Central memory CD8-positive, alpha-beta T cell (primary cell): ENCODE results near the gene LTA.
"Not testable (repeated sequence)": the region's sequence is repeated elsewhere in the genome, so short reads cannot be mapped to it uniquely, and the experiment has no call there.

Experiments used
- ATAC-seq: fragments of 150-1000 bp; cut with Tn5 transposase; replicated peaks from 2 replicates; pipeline ENCODE4 v1.10.0; 2022; ENCODE audit warnings: mild to moderate bottlenecking, moderate FRiP score, moderate number of reproducible peaks; ENCODE audit not compliant: poor library complexity, severe bottlenecking; ENCODE audit errors: extremely low read depth
- DNase-seq, 2 donors: peaks; one replicate each; pipeline ENCODE4 v3.0.0; 2021; ENCODE audit warnings: low spot score in 2 of 2
- H3K27ac Mint-ChIP-seq: one replicate; pipeline ENCODE4 v1.8.0; 2022; ENCODE audit warnings: low read depth, mild to moderate bottlenecking, moderate library complexity, mixed read lengths
- H3K27me3 Mint-ChIP-seq: one replicate; pipeline ENCODE4 v1.8.0; 2022; ENCODE audit warnings: mixed read lengths
- H3K36me3 Mint-ChIP-seq: one replicate; pipeline ENCODE4 v1.8.0; 2022; ENCODE audit warnings: mild to moderate bottlenecking, moderate library complexity, mixed read lengths; ENCODE audit not compliant: insufficient read depth
- H3K4me1 Mint-ChIP-seq: one replicate; pipeline ENCODE4 v1.8.0; 2022; ENCODE audit warnings: mixed read lengths
- H3K4me3 Mint-ChIP-seq: one replicate; pipeline ENCODE4 v1.8.0; 2022; ENCODE audit warnings: mild to moderate bottlenecking, moderate library complexity, mixed read lengths
- H3K9me3 Mint-ChIP-seq: one replicate; pipeline ENCODE4 v1.8.0; 2022; ENCODE audit warnings: mixed read lengths

The LTA gene

GRCh38 chr6:31546958-31547726 is 24.9 kb upstream of the LTA start, which contains the start of gene NFKBIL1:
TSS of gene NFKBIL1 (plus strand) at chr6:31547608. CDS start at chr6:31547695, 87 bp downstream.
- no peaks in the 10 kb centered on the region for H3K9me3 Mint-ChIP-seq
- H3K4me1 Mint-ChIP-seq: peaks cover 29% of the 10 kb centered on the region
- peak; percentile 74 to 80 for DNase-seq
- H3K27ac Mint-ChIP-seq: peak within 1 kb of the TSS; percentile 90
- peak; percentile 91 for ATAC-seq
- H3K36me3 Mint-ChIP-seq: peaks cover 7% of the 10 kb centered on the region
- peak within 1 kb of the TSS; percentile 85 for H3K4me3 Mint-ChIP-seq
- H3K27me3 Mint-ChIP-seq: no peaks in the 10 kb centered on the region

GRCh38 chr6:31547727-31548543 is 24.2 kb upstream of the LTA start:
- ATAC-seq: no peak
- H3K36me3 Mint-ChIP-seq: peaks cover 8% of the 10 kb centered on the region
- H3K27me3 Mint-ChIP-seq: no peaks in the 10 kb centered on the region
- H3K4me3 Mint-ChIP-seq: peak overlapping the region; percentile 85
- H3K27ac Mint-ChIP-seq: peak overlapping the region; percentile 90
- no peak for DNase-seq
- H3K9me3 Mint-ChIP-seq: no peaks in the 10 kb centered on the region
- peaks cover 26% of the 10 kb centered on the region for H3K4me1 Mint-ChIP-seq

GRCh38 chr6:31548544-31548873 is 23.6 kb upstream of the LTA start:
- H3K27ac Mint-ChIP-seq: peak overlapping the region; percentile 90
- peaks cover 8% of the 10 kb centered on the region for H3K36me3 Mint-ChIP-seq
- H3K4me3 Mint-ChIP-seq: peak overlapping the region; percentile 85
- no peaks in the 10 kb centered on the region for H3K27me3 Mint-ChIP-seq
- ATAC-seq: no peak
- H3K9me3 Mint-ChIP-seq: no peaks in the 10 kb centered on the region
- DNase-seq: no peak
- peaks cover 26% of the 10 kb centered on the region for H3K4me1 Mint-ChIP-seq

- not testable (repeated sequence) for H3K27ac Mint-ChIP-seq, H3K9me3 Mint-ChIP-seq, H3K4me3 Mint-ChIP-seq, ATAC-seq, H3K27me3 Mint-ChIP-seq, H3K36me3 Mint-ChIP-seq
- peak; percentile 45 to 47 for DNase-seq
- peaks cover 29% of the 10 kb centered on the region for H3K4me1 Mint-ChIP-seq
Observed at GRCh38 chr6:31551371-31551770, 20.7 kb upstream of the LTA start.

- H3K27ac Mint-ChIP-seq: no peak overlapping the region
- no peaks in the 10 kb centered on the region for H3K27me3 Mint-ChIP-seq
- DNase-seq (no peak), ATAC-seq (no peak)
- H3K4me1 Mint-ChIP-seq: peaks cover 51% of the 10 kb centered on the region
- no peaks in the 10 kb centered on the region for H3K9me3 Mint-ChIP-seq
- H3K4me3 Mint-ChIP-seq: no peak overlapping the region
- peaks cover 16% of the 10 kb centered on the region for H3K36me3 Mint-ChIP-seq
Observed at GRCh38 chr6:31556307-31556706, 15.8 kb upstream of the LTA start.

- DNase-seq (no peak), ATAC-seq (no peak)
- Mint-ChIP-seq H3K4me3 (peak overlapping the region; percentile 84), H3K9me3 (no peaks in the 10 kb centered on the region), H3K4me1 (peaks cover 57% of the 10 kb centered on the region), H3K27me3 (no peaks in the 10 kb centered on the region), H3K27ac (peak overlapping the region; percentile 96), H3K36me3 (peaks cover 12% of the 10 kb centered on the region)
Observed at GRCh38 chr6:31557443-31558317, 14.4 kb upstream of the LTA start.

GRCh38 chr6:31558318-31558625 is 13.8 kb upstream of the LTA start:
- H3K36me3 Mint-ChIP-seq: peaks cover 12% of the 10 kb centered on the region
- peak overlapping the region; percentile 84 for H3K4me3 Mint-ChIP-seq
- peaks cover 57% of the 10 kb centered on the region for H3K4me1 Mint-ChIP-seq
- no peaks in the 10 kb centered on the region for H3K9me3 Mint-ChIP-seq
- no peaks in the 10 kb centered on the region for H3K27me3 Mint-ChIP-seq
- ATAC-seq: no peak
- H3K27ac Mint-ChIP-seq: peak overlapping the region; percentile 96
- DNase-seq: no peak

GRCh38 chr6:31558631-31559500 is 13.2 kb upstream of the LTA start:
- H3K27me3 Mint-ChIP-seq: no peaks in the 10 kb centered on the region
- H3K36me3 Mint-ChIP-seq: peaks cover 13% of the 10 kb centered on the region

GRCh38 chr6:31559606-31559957 is 12.5 kb upstream of the LTA start:
- Mint-ChIP-seq H3K4me1 (peaks cover 65% of the 10 kb centered on the region), H3K4me3 (peak overlapping the region; percentile 84), H3K27ac (peak overlapping the region; percentile 96), H3K9me3 (no peaks in the 10 kb centered on the region), H3K36me3 (peaks cover 15% of the 10 kb centered on the region), H3K27me3 (no peaks in the 10 kb centered on the region)
- ATAC-seq (peak; percentile 35), DNase-seq (no peak)

More at GRCh38 chr6:31558631-31559500, 13.2 kb upstream of the LTA start:
- peaks cover 61% of the 10 kb centered on the region for H3K4me1 Mint-ChIP-seq
- H3K27ac Mint-ChIP-seq: peak overlapping the region; percentile 96
- no peaks in the 10 kb centered on the region for H3K9me3 Mint-ChIP-seq
- H3K4me3 Mint-ChIP-seq: peak overlapping the region; percentile 84
- DNase-seq (peak in 1 of 2 donors; percentile 61), ATAC-seq (peak; percentile 85)

- no peaks in the 10 kb centered on the region for H3K27me3 Mint-ChIP-seq
- peak; percentile 65 for ATAC-seq
- H3K36me3 Mint-ChIP-seq: peaks cover 16% of the 10 kb centered on the region
- no peaks in the 10 kb centered on the region for H3K9me3 Mint-ChIP-seq
- H3K4me1 Mint-ChIP-seq: peaks cover 70% of the 10 kb centered on the region
- DNase-seq: peak in 1 of 2 donors; percentile 33
- peak overlapping the region; percentile 96 for H3K27ac Mint-ChIP-seq
- H3K4me3 Mint-ChIP-seq: peak overlapping the region; percentile 84
Observed at GRCh38 chr6:31559958-31560696, 12.0 kb upstream of the LTA start.

- Mint-ChIP-seq H3K9me3 (no peaks in the 10 kb centered on the region), H3K27ac (peak overlapping the region; percentile 96), H3K36me3 (peaks cover 21% of the 10 kb centered on the region), H3K4me3 (peak overlapping the region; percentile 84), H3K4me1 (peaks cover 74% of the 10 kb centered on the region), H3K27me3 (no peaks in the 10 kb centered on the region)
- ATAC-seq: no peak
- no peak for DNase-seq
Observed at GRCh38 chr6:31560697-31561058, 11.4 kb upstream of the LTA start.
